GM18907 (cell line): ENCODE measurements around the gene KRT13.

Source experiments
- ATAC-seq: cut with Tn5 transposase; IDR thresholded peaks from one replicate; pipeline ENCODE4 v1.9.1; 2021; ENCODE audit warnings: mild to moderate bottlenecking, moderate library complexity; ENCODE audit not compliant: unreplicated experiment

KRT13 gene

GRCh38 chr17:41520821-41521521, 15.6 kb upstream of the KRT13 start:
- ATAC-seq: no peak

- ATAC-seq: no peak
Measured at GRCh38 chr17:41519501-41520224, 14.3 kb upstream of the KRT13 start.

GRCh38 chr17:41518789-41519449, 13.5 kb upstream of the KRT13 start, which contains the start of gene KRT15:
KRT15 (minus strand) TSS chr17:41518890; CDS start chr17:41518827, 63 bp downstream.
- ATAC-seq: no peak

GRCh38 chr17:41518031-41518430, 12.6 kb upstream of the KRT13 start:
- no peak for ATAC-seq

- no peak for ATAC-seq
Measured at GRCh38 chr17:41516830-41517283, 11.4 kb upstream of the KRT13 start.

GRCh38 chr17:41516147-41516829, 10.9 kb upstream of the KRT13 start:
- ATAC-seq: no peak

- no peak for ATAC-seq
Measured at GRCh38 chr17:41513168-41513547, 7.7 kb upstream of the KRT13 start.

- ATAC-seq: no peak
Measured at GRCh38 chr17:41512546-41513167, 7.2 kb upstream of the KRT13 start.

GRCh38 chr17:41511716-41512115, 6.3 kb upstream of the KRT13 start:
- ATAC-seq: no peak

- no peak for ATAC-seq
Measured at GRCh38 chr17:41511116-41511515, 5.7 kb upstream of the KRT13 start.

- ATAC-seq: no peak
Measured at GRCh38 chr17:41510251-41511065, 5.0 kb upstream of the KRT13 start.

- ATAC-seq: no peak
Measured at GRCh38 chr17:41507315-41507880, 2.0 kb upstream of the KRT13 start.

GRCh38 chr17:41505809-41506767, 676 bp upstream of the KRT13 start:
- ATAC-seq: no peak

GRCh38 chr17:41504246-41504977, 1.0 kb downstream of the KRT13 start:
- ATAC-seq: no peak

- no peak for ATAC-seq
Measured at GRCh38 chr17:41503202-41503601, 2.2 kb downstream of the KRT13 start.

- no peak for ATAC-seq
Measured at GRCh38 chr17:41500131-41500911, 5.1 kb downstream of the KRT13 start.

GRCh38 chr17:41499714-41500113, 5.7 kb downstream of the KRT13 start:
- no peak for ATAC-seq
